PC-9 (cell line): ENCODE results near the gene ZMYM4.

ENCODE experiments used
- EZH2 ChIP-seq: fragments of 200-600 bp; sonication (generic); IDR thresholded peaks from 2 replicates; pipeline ENCODE4 v1.8.0; 2017; ENCODE audit warnings: antibody characterized with exemption, low read depth
- TF ChIP-seq, protein P1 (sequence below): fragments of 200-600 bp; sonication (generic); conservative IDR thresholded peaks from 2 replicates; pipeline ENCODE4 v1.6.1; 2017; ENCODE audit warnings: mixed run types, antibody characterized with exemption, mild to moderate bottlenecking, moderate library complexity

DNA sequence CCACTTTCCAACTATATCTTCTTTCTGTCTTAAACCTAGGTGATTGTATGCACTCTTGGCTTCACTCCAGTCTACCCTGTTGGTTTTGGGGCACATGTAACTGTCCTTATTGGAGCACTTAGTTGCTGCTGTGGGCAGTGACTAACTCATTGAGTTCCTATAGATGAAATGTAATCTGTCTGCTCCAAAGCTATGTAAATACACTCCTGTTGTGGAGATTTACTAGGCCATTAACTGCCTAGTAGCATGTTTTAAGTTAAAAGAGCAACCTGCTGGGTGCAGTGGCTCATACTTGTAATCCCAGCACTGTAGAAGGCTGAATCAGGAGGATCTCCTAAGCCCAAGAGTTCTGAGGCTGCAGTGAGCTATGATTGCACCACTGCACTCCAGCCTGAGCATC, 137.6 kb downstream of the ZMYM4 start:
- TF ChIP-seq, protein P1, sequence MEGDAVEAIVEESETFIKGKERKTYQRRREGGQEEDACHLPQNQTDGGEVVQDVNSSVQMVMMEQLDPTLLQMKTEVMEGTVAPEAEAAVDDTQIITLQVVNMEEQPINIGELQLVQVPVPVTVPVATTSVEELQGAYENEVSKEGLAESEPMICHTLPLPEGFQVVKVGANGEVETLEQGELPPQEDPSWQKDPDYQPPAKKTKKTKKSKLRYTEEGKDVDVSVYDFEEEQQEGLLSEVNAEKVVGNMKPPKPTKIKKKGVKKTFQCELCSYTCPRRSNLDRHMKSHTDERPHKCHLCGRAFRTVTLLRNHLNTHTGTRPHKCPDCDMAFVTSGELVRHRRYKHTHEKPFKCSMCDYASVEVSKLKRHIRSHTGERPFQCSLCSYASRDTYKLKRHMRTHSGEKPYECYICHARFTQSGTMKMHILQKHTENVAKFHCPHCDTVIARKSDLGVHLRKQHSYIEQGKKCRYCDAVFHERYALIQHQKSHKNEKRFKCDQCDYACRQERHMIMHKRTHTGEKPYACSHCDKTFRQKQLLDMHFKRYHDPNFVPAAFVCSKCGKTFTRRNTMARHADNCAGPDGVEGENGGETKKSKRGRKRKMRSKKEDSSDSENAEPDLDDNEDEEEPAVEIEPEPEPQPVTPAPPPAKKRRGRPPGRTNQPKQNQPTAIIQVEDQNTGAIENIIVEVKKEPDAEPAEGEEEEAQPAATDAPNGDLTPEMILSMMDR: no peak
- no peak for TF ChIP-seq EZH2
